OCI-LY1 (cell line): Measurements from ENCODE around the gene IGF1R.

Experiments
- H2AFZ ChIP-seq: fragments of 200-600 bp; sonication (generic), shearing (Covaris generic); 2 replicates; pipeline ENCODE4 v1.6.0; 2014; ENCODE audit warnings: antibody characterized with exemption, mild to moderate bottlenecking, low read length
- H3F3A ChIP-seq: fragments of 200-600 bp; sonication (generic), shearing (Covaris generic); 2 replicates; pipeline ENCODE4 v1.6.0; 2014; ENCODE audit warnings: mild to moderate bottlenecking, antibody characterized with exemption, low read length, moderate library complexity; ENCODE audit not compliant: insufficient read depth
- H3K27ac ChIP-seq: fragments of 200-600 bp; sonication (generic); 2 replicates; pipeline ENCODE4 v1.5.1; 2014; ENCODE audit warnings: low read length, mixed run types, mild to moderate bottlenecking, low read depth; ENCODE audit not compliant: poor library complexity, severe bottlenecking
- H3K27me3 ChIP-seq: fragments of 200-600 bp; sonication (generic); 2 replicates; pipeline ENCODE4 v1.6.0; 2014; ENCODE audit warnings: antibody characterized with exemption, mild to moderate bottlenecking, low read length, moderate library complexity; ENCODE audit not compliant: insufficient read depth
- H3K36me3 ChIP-seq: fragments of 200-600 bp; sonication (generic); 2 replicates; pipeline ENCODE4 v1.6.1; 2014; ENCODE audit warnings: mild to moderate bottlenecking, antibody characterized with exemption, low read length, moderate library complexity, mixed read lengths; ENCODE audit not compliant: insufficient read depth
- H3K4me1 ChIP-seq: fragments of 200-600 bp; sonication (generic); 2 replicates; pipeline ENCODE4 v1.5.1; 2014; ENCODE audit warnings: mild to moderate bottlenecking, low read length, moderate library complexity; ENCODE audit not compliant: insufficient read depth, severe bottlenecking
- H3K4me2 ChIP-seq: fragments of 200-600 bp; sonication (generic), shearing (Covaris generic); 2 replicates; pipeline ENCODE4 v1.6.1; 2014; ENCODE audit warnings: low read length
- H3K4me3 ChIP-seq: fragments of 200-600 bp; sonication (generic); 2 replicates; pipeline ENCODE4 v1.5.1; 2014; ENCODE audit warnings: low read length, low read depth, mild to moderate bottlenecking, mixed read lengths; ENCODE audit not compliant: poor library complexity, severe bottlenecking
- H3K79me2 ChIP-seq: fragments of 200-600 bp; shearing (Covaris generic); 2 replicates; pipeline ENCODE4 v1.6.1; 2016; ENCODE audit warnings: mixed run types, low read length, mixed read lengths; ENCODE audit not compliant: insufficient read depth
- H3K9ac ChIP-seq: fragments of 200-600 bp; sonication (generic), shearing (Covaris generic); 2 replicates; pipeline ENCODE4 v1.6.1; 2014; ENCODE audit warnings: mild to moderate bottlenecking, low read length, mixed read lengths
- H3K9me2 ChIP-seq: fragments of 200-600 bp; sonication (generic), shearing (Covaris generic); 2 replicates; pipeline ENCODE4 v1.6.1; 2014; ENCODE audit warnings: low read depth, mild to moderate bottlenecking, low read length, mixed read lengths
- H3K9me3 ChIP-seq: fragments of 200-600 bp; shearing (Covaris generic); 2 replicates; pipeline ENCODE4 v1.6.1; 2014; ENCODE audit warnings: low read length, mixed read lengths
- H4K20me1 ChIP-seq: fragments of 200-600 bp; sonication (generic), shearing (Covaris generic); 2 replicates; pipeline ENCODE4 v1.6.0; 2016; ENCODE audit warnings: mild to moderate bottlenecking, low read length; ENCODE audit not compliant: insufficient read depth
- EZH2 ChIP-seq: fragments of 200-600 bp; sonication (generic), shearing (Covaris generic); IDR thresholded peaks from 2 replicates; pipeline ENCODE4 v1.8.0; 2017; ENCODE audit warnings: borderline replicate concordance, mixed run types, mild to moderate bottlenecking, antibody characterized with exemption, low read length, moderate library complexity, mixed read lengths
- TF ChIP-seq, protein P1 (sequence below): fragments of 200-600 bp; sonication (generic), shearing (Covaris generic); IDR thresholded peaks from 2 replicates; pipeline ENCODE4 v1.5.1; 2017; ENCODE audit warnings: mild to moderate bottlenecking, antibody characterized with exemption, low read length, moderate library complexity, mixed read lengths

IGF1R gene

DNA sequence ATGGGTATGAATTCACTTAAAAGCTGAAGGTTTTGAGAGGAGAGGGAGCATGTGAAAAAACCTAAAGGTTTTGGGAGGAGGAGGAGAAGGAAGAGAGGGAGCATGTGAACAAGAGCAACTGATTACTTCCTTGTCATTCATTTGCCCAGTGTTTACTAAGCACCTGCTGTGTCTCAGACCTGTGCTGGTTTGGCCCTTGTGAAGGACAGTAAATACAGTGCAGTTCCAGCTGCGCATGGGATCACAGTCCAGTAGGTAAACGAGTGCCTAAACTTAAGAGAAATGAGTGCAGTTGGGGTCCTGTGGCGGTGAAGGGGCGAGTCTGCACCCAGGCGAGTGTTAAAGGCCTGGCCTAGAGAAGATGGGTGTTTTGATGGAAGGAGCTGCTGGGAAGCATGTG lies 38.6 kb downstream of the IGF1R start:
- no peaks in the 10 kb centered on the region; the same call in 1 of the 2 replicates for H3K27me3 ChIP-seq
- H3K4me2 ChIP-seq = no peak overlapping the region
- TF ChIP-seq EZH2 = no peak
- TF ChIP-seq, protein P1, sequence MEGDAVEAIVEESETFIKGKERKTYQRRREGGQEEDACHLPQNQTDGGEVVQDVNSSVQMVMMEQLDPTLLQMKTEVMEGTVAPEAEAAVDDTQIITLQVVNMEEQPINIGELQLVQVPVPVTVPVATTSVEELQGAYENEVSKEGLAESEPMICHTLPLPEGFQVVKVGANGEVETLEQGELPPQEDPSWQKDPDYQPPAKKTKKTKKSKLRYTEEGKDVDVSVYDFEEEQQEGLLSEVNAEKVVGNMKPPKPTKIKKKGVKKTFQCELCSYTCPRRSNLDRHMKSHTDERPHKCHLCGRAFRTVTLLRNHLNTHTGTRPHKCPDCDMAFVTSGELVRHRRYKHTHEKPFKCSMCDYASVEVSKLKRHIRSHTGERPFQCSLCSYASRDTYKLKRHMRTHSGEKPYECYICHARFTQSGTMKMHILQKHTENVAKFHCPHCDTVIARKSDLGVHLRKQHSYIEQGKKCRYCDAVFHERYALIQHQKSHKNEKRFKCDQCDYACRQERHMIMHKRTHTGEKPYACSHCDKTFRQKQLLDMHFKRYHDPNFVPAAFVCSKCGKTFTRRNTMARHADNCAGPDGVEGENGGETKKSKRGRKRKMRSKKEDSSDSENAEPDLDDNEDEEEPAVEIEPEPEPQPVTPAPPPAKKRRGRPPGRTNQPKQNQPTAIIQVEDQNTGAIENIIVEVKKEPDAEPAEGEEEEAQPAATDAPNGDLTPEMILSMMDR = no peak
- H3K27ac ChIP-seq = no peak overlapping the region
- no peaks in the 10 kb centered on the region for H3K79me2 ChIP-seq
- H3F3A ChIP-seq = no peaks in the 10 kb centered on the region
- no peaks in the 10 kb centered on the region for H3K4me1 ChIP-seq
- H3K4me3 ChIP-seq = no peak overlapping the region
- H3K9me2 ChIP-seq = no peaks in the 10 kb centered on the region
- H3K9me3 ChIP-seq = no peaks in the 10 kb centered on the region
- no peaks in the 10 kb centered on the region for H4K20me1 ChIP-seq
- no peak overlapping the region for H2AFZ ChIP-seq
- no peaks in the 10 kb centered on the region for H3K36me3 ChIP-seq
- no peak overlapping the region for H3K9ac ChIP-seq

DNA sequence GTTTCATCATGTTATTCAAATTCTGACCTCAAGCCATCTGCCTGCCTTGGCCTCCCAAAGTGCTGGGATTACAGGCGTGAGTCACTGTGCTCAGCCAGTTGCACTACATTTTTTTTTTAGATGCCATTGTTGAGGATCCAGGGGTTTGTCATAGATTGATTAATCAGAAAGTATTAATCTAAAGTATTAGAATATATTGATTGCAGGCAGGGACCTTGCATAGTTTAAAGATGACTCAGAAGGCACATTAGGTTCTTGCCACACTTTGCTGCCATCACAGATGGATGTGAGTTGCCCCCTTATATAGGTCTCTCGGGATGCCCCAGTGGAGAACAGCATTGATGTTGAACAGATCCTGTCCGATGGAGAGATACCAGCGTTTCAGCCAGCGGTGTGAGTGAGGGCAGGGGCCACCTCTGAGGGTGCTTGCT lies 41.1 kb downstream of the IGF1R start:
- H3K4me2 ChIP-seq = no peak overlapping the region

DNA sequence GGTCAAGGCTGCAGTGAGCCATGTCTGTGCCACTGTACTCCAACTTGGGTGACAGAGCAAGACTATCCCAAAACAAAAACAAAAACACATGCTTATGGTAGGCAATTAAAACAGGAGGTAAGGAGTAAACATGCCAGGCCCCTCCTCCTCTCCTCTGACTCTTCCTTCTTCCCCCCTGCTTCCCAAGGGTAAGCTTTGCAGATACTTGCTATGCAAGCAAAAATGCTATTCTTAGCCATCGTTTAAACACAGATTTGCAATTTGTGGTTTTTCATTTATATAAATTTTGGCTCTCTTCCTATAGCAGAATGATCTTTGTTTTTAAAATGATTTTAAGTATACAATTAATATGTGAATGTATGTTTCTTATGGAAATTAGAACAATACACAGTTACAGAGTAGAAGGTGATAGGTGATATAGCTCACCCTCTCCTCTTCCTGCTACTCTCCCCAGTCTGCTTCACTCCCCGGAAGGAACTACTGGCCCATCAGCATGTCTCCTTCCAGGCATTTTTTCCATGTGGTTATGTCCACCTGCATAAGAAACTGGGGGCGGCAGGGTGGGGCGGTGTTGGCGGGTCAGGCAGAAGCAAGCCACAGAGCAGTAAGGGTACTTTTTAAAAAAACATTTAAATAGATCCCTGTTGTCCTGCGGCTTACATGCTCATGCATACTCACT lies 42.1 kb downstream of the IGF1R start:
- H4K20me1 ChIP-seq = no peaks in the 10 kb centered on the region

More for the DNA sequence above, 41.1 kb downstream of the IGF1R start:
- Histone ChIP-seq H3K9me3 (no peaks in the 10 kb centered on the region), H3K27ac (no peak overlapping the region), H3K27me3 (no peaks in the 10 kb centered on the region), H3K9me2 (no peaks in the 10 kb centered on the region), H3K79me2 (no peaks in the 10 kb centered on the region), H3F3A (no peaks in the 10 kb centered on the region), H3K36me3 (no peaks in the 10 kb centered on the region), H3K9ac (no peak overlapping the region), H4K20me1 (no peaks in the 10 kb centered on the region), H3K4me1 (no peaks in the 10 kb centered on the region), H2AFZ (no peak overlapping the region), H3K4me3 (no peak overlapping the region)
- TF ChIP-seq EZH2 = no peak

More for the DNA sequence above, 42.1 kb downstream of the IGF1R start:
- Histone ChIP-seq H3K9me2 (no peaks in the 10 kb centered on the region), H3K27ac (no peak overlapping the region), H3K9me3 (no peaks in the 10 kb centered on the region), H3K4me3 (no peak overlapping the region), H3K4me2 (no peak overlapping the region), H3K36me3 (no peaks in the 10 kb centered on the region), H3F3A (no peaks in the 10 kb centered on the region), H3K4me1 (no peaks in the 10 kb centered on the region), H2AFZ (no peak overlapping the region), H3K9ac (no peak overlapping the region), H3K27me3 (no peaks in the 10 kb centered on the region), H3K79me2 (no peaks in the 10 kb centered on the region)
- TF ChIP-seq, protein P1 = no peak
- no peak for TF ChIP-seq EZH2
